MV-4-11 (cell line): ENCODE measurements around the gene MAP4K4.
A peak's percentile ranks its signal among the peaks of the same experiment; 100 is the strongest.

Experiments used
- DNase-seq: peaks from one replicate; lab custom pipeline; 2025; lab: John Stamatoyannopoulos, UW

The MAP4K4 gene

GRCh38 chr2:101790857-101791256 is 93.3 kb downstream of the MAP4K4 start:
- no peak for DNase-seq

GRCh38 chr2:101792208-101792607 is 94.7 kb downstream of the MAP4K4 start:
- peak; percentile 35 for DNase-seq

- DNase-seq, result no peak
These were observed 95.9 kb downstream of the MAP4K4 start for GRCh38 chr2:101793277-101793969.

- no peak for DNase-seq
These were observed 96.6 kb downstream of the MAP4K4 start for GRCh38 chr2:101794141-101794540.

GRCh38 chr2:101795033-101795432 is 97.5 kb downstream of the MAP4K4 start:
- no peak for DNase-seq

- no peak for DNase-seq
These were observed 99.5 kb downstream of the MAP4K4 start for GRCh38 chr2:101796825-101797600.

GRCh38 chr2:101801496-101801895 is 104.0 kb downstream of the MAP4K4 start:
- DNase-seq, result no peak

GRCh38 chr2:101802329-101802728 is 104.8 kb downstream of the MAP4K4 start:
- DNase-seq, result no peak

GRCh38 chr2:101803128-101803527 is 105.6 kb downstream of the MAP4K4 start:
- DNase-seq, result no peak

GRCh38 chr2:101803945-101804696 is 106.6 kb downstream of the MAP4K4 start:
- DNase-seq, result no peak

GRCh38 chr2:101805152-101806088 is 107.9 kb downstream of the MAP4K4 start:
- DNase-seq, result no peak

GRCh38 chr2:101806123-101806522 is 108.6 kb downstream of the MAP4K4 start:
- DNase-seq, result no peak

- peak; percentile 91 for DNase-seq
These were observed 109.2 kb downstream of the MAP4K4 start for GRCh38 chr2:101806701-101807100.

- DNase-seq, result no peak
These were observed 109.7 kb downstream of the MAP4K4 start for GRCh38 chr2:101807242-101807641.

GRCh38 chr2:101808006-101808562 is 110.6 kb downstream of the MAP4K4 start:
- DNase-seq, result no peak

GRCh38 chr2:101809698-101810097 is 112.2 kb downstream of the MAP4K4 start:
- DNase-seq, result no peak

GRCh38 chr2:101811226-101812015 is 113.9 kb downstream of the MAP4K4 start:
- peak; percentile 19 for DNase-seq

GRCh38 chr2:101812226-101812625 is 114.7 kb downstream of the MAP4K4 start:
- no peak for DNase-seq

GRCh38 chr2:101814752-101815151 is 117.2 kb downstream of the MAP4K4 start:
- DNase-seq, result no peak

GRCh38 chr2:101815154-101815553 is 117.6 kb downstream of the MAP4K4 start:
- DNase-seq, result no peak
